ENCODE results near the gene DDRGK1.
A peak's percentile ranks its signal among the peaks of the same experiment; 100 is the strongest.

The DDRGK1 gene

DNA sequence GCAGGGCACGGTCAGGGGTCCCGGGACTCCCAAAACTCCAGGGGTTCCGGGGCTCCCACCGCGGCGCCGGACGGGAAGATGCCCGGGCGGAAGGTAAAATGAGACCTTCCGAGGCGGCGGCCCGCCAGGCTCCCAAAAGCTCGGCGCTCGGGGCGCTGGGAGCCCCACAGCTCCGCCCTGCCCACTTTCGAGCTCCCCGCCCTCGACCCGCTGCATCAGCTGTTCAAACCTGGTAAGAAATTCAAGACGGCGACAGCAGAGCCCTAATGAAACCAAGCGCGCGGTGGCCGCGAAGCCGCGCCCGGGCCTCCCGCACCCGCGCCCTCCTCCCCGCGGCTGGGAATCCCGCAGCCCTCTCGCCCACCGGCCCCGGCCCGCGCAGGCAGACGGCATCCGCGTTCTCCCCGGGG, 34.1 kb upstream of the DDRGK1 start:
- Histone ChIP-seq H3K9me3 (ENCODE audit: low read depth, low read length) (no peaks in the 10 kb centered on the region), H3K9ac (ENCODE audit: insufficient read length) (no peak overlapping the region), H3K27ac (no peak overlapping the region), H3K36me3 (ENCODE audit: insufficient read depth, low read length) (no peaks in the 10 kb centered on the region), H3K4me3 (peak overlapping the region; percentile 74)
- no peak for DNase-seq (ENCODE audit: low read depth, low spot score)
- peak; percentile 13 for TF ChIP-seq EZH2 (IDR thresholded peaks at IDR 0.05)
- TF ChIP-seq FOXP2 (optimal IDR thresholded peaks at IDR 0.05; ENCODE audit: control extremely low read depth, extremely low read length, insufficient read depth) = no peak
- TF ChIP-seq POLR2AphosphoS5 (IDR thresholded peaks at IDR 0.05; ENCODE audit: borderline replicate concordance, low read depth, low read length) = no peak

- H3K36me3 ChIP-seq (ENCODE audit: insufficient read depth, low read length) = no peaks in the 10 kb centered on the region
- H3K9me3 ChIP-seq (ENCODE audit: low read depth, low read length) = no peaks in the 10 kb centered on the region
- TF ChIP-seq POLR2AphosphoS5 (IDR thresholded peaks at IDR 0.05; ENCODE audit: borderline replicate concordance, low read depth, low read length) = no peak
- TF ChIP-seq EZH2 (IDR thresholded peaks at IDR 0.05) = peak; percentile 77
- no peak overlapping the region for H3K27ac ChIP-seq
- peak overlapping the region; percentile 74 for H3K4me3 ChIP-seq
- no peak for DNase-seq (ENCODE audit: low read depth, low spot score)
- no peak overlapping the region for H3K9ac ChIP-seq (ENCODE audit: insufficient read length)
Observed at GRCh38 chr20:3237958-3238615, 33.6 kb upstream of the DDRGK1 start.

DNA sequence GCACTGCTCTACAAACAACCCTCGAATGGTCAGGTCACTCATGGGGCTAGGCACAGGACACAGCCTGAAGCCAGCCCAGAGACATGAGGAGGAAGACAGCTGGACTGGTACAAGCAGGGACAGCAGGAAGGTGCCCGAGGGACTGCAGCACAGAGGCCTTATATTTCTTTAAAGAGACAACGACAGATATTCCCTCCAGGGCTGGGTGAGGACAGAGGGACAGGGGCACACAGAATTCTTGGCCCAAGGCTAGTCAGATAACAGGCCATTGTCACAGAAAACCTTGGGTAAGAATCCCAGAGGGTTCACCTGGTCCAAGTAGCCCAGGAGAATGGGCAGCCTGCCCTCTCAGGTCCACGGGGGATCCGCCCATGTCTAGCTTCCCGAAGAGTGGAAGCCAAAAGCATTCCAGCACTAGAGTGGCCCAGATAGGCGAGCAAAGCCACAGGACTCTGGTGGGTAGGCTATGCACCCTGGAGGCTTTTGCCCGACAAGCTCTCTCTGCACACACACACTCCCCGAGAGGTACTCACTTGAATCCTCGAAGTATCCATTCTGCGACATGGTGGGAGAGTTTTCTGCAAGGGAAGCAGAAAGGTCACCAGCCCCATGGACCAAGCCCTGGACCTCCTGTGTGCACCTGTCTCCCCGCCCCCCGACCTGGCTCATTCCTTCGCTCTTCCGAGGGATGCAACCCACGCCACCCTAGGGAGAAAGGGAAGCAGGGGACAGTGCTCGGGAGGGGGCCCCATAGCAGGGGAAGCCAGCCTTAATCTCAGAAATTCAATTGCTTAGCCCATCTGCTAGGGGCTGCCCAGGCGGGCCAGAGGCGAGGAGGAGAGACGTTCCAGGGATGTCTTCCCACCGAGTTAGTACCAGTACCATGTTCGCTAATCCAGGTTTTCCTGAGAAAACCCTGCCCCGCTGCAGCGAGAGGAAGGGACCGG, 32.8 kb upstream of the DDRGK1 start:
- H3K27ac ChIP-seq = no peak overlapping the region
- no peak overlapping the region for H3K9ac ChIP-seq (ENCODE audit: insufficient read length)
- H3K4me3 ChIP-seq = peak overlapping the region; percentile 74
- no peaks in the 10 kb centered on the region for H3K9me3 ChIP-seq (ENCODE audit: low read depth, low read length)
- TF ChIP-seq POLR2AphosphoS5 (IDR thresholded peaks at IDR 0.05; ENCODE audit: borderline replicate concordance, low read depth, low read length) = no peak
- TF ChIP-seq EZH2 (IDR thresholded peaks at IDR 0.05) = no peak
- no peak for TF ChIP-seq FOXP2 (optimal IDR thresholded peaks at IDR 0.05; ENCODE audit: control extremely low read depth, extremely low read length, insufficient read depth)
- no peaks in the 10 kb centered on the region for H3K36me3 ChIP-seq (ENCODE audit: insufficient read depth, low read length)
- no peak for DNase-seq (ENCODE audit: low read depth, low spot score)

DNA sequence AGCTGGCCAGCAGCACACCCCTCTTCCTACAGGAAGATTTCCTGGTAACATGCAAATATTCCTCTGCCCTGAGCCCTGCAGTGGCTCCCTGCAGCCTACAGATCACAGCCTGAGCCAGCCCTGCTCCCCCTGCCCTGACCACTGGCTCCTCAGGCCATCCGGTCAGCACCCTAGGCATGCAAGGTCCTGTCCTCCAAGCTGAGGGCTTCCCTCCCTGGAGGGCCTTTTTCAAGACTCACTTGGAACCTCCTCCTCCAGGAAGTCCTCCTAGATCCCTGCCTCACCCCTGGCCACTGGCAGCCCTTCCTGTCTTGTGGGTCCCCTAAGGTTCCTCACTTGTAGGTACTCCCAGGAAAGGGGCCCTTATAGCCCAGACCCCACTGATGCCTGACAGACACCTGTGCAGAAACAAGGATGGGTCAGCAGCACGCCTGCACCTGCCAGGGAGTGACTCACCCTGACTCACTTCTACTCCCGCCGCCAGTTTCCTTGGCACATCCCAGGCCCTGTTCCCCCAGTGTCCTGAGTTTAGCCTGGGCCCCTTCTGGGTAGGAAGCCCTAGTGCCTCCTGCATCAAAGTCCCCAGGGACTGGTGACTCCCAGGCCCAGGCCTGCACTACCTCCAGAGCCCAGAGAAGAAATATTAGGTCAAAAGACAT, 31.3 kb upstream of the DDRGK1 start:
- no peak overlapping the region for H3K9ac ChIP-seq (ENCODE audit: insufficient read length)
- H3K27ac ChIP-seq = no peak overlapping the region
- no peak for DNase-seq (ENCODE audit: low read depth, low spot score)
- H3K9me3 ChIP-seq (ENCODE audit: low read depth, low read length) = no peaks in the 10 kb centered on the region
- no peak for TF ChIP-seq FOXP2 (optimal IDR thresholded peaks at IDR 0.05; ENCODE audit: control extremely low read depth, extremely low read length, insufficient read depth)
- TF ChIP-seq EZH2 (IDR thresholded peaks at IDR 0.05) = no peak
- no peak for TF ChIP-seq POLR2AphosphoS5 (IDR thresholded peaks at IDR 0.05; ENCODE audit: borderline replicate concordance, low read depth, low read length)
- no peaks in the 10 kb centered on the region for H3K36me3 ChIP-seq (ENCODE audit: insufficient read depth, low read length)
- H3K4me3 ChIP-seq = no peak overlapping the region

DNA sequence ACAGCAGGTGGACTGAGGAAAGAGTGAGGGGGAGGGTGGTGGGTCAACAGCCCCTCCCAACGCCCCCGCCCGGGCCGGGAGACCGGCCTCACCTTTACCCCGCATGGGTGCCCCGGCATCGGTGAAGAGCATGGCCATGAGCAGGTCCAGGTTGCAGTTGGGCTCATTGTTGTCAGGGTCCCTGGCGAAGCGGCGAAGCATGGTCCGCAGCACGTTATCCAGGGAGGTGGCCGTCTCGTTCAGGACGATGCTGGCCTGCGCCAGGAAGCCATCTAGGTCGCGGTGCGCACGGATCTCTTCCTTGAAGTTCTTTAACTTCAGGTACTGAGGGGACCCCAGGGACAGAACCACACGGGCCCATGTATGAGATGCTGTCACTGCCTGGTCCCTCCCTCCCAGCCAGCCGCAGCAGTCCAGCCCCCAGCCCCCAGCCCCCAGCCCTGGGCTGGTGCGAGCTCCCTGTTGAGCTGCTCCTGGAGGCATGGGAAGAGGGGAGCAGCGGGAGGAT, 29.6 kb upstream of the DDRGK1 start:
- no peak for DNase-seq (ENCODE audit: low read depth, low spot score)
- TF ChIP-seq FOXP2 (optimal IDR thresholded peaks at IDR 0.05; ENCODE audit: control extremely low read depth, extremely low read length, insufficient read depth) (no peak), EZH2 (IDR thresholded peaks at IDR 0.05) (no peak), POLR2AphosphoS5 (IDR thresholded peaks at IDR 0.05; ENCODE audit: borderline replicate concordance, low read depth, low read length) (no peak)
- Histone ChIP-seq H3K36me3 (ENCODE audit: insufficient read depth, low read length) (no peaks in the 10 kb centered on the region), H3K27ac (no peak overlapping the region), H3K9me3 (ENCODE audit: low read depth, low read length) (no peaks in the 10 kb centered on the region), H3K4me3 (no peak overlapping the region), H3K9ac (ENCODE audit: insufficient read length) (no peak overlapping the region)

GRCh38 chr20:3233131-3233990, 28.9 kb upstream of the DDRGK1 start:
- no peaks in the 10 kb centered on the region for H3K36me3 ChIP-seq (ENCODE audit: insufficient read depth, low read length)
- H3K9me3 ChIP-seq (ENCODE audit: low read depth, low read length) = no peaks in the 10 kb centered on the region

GRCh38 chr20:3231889-3232588, 27.6 kb upstream of the DDRGK1 start:
- no peak overlapping the region for H3K4me3 ChIP-seq
- no peaks in the 10 kb centered on the region for H3K9me3 ChIP-seq (ENCODE audit: low read depth, low read length)
- no peak for TF ChIP-seq FOXP2 (optimal IDR thresholded peaks at IDR 0.05; ENCODE audit: control extremely low read depth, extremely low read length, insufficient read depth)
- no peak for TF ChIP-seq EZH2 (IDR thresholded peaks at IDR 0.05)
- no peak for TF ChIP-seq POLR2AphosphoS5 (IDR thresholded peaks at IDR 0.05; ENCODE audit: borderline replicate concordance, low read depth, low read length)
- H3K36me3 ChIP-seq (ENCODE audit: insufficient read depth, low read length) = no peaks in the 10 kb centered on the region
- no peak overlapping the region for H3K27ac ChIP-seq
- H3K9ac ChIP-seq (ENCODE audit: insufficient read length) = no peak overlapping the region
- no peak for DNase-seq (ENCODE audit: low read depth, low spot score)

More at GRCh38 chr20:3233131-3233990, 28.9 kb upstream of the DDRGK1 start:
- no peak overlapping the region for H3K9ac ChIP-seq (ENCODE audit: insufficient read length)
- no peak overlapping the region for H3K27ac ChIP-seq
- DNase-seq (ENCODE audit: low read depth, low spot score) = no peak
- TF ChIP-seq POLR2AphosphoS5 (IDR thresholded peaks at IDR 0.05; ENCODE audit: borderline replicate concordance, low read depth, low read length) = no peak
- TF ChIP-seq EZH2 (IDR thresholded peaks at IDR 0.05) = no peak
- TF ChIP-seq FOXP2 (optimal IDR thresholded peaks at IDR 0.05; ENCODE audit: control extremely low read depth, extremely low read length, insufficient read depth) = no peak
- no peak overlapping the region for H3K4me3 ChIP-seq
